HFF-Myc (cell line): Measurements from ENCODE around the gene DLK1.

Experiments
- DNase-seq: peaks from one replicate; pipeline ENCODE4 v3.0.0-alpha.2; 2011; ENCODE audit warnings: low read depth; ENCODE audit errors: extremely low read depth
- H3K4me3 ChIP-seq: replicated peaks from 2 replicates; pipeline ENCODE4 v1.5.1; 2011; ENCODE audit warnings: low read depth, mild to moderate bottlenecking, control low read depth, low read length
- TF ChIP-seq, protein P1 (sequence below): IDR thresholded peaks from 2 replicates; pipeline ENCODE4 v1.5.1; 2012; ENCODE audit warnings: mild to moderate bottlenecking, low read depth, low read length, control low read depth; ENCODE audit errors: missing control alignments

Gene DLK1

DNA sequence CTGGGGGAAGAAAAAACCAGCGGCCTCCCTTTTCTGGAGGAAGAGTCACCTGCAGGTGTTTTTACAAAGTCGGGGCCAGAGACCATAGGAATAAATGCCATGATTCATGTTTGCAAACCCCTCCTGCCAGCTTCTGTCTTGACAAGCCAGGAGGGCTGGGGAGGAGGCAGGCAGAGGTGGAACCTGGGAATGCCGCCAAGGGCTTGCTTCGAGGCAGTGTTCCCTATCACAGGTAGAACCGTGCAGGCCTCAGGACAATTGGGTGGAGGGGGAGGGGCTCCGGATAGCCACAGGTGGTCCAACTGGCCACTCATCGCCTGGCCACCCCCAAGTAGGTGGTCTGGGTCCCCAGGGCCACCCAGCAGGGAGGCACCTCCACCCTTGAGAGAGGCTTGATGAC is 14.2 kb upstream of the DLK1 start:
- DNase-seq = no peak
- H3K4me3 ChIP-seq = no peak overlapping the region
- TF ChIP-seq, protein P1, sequence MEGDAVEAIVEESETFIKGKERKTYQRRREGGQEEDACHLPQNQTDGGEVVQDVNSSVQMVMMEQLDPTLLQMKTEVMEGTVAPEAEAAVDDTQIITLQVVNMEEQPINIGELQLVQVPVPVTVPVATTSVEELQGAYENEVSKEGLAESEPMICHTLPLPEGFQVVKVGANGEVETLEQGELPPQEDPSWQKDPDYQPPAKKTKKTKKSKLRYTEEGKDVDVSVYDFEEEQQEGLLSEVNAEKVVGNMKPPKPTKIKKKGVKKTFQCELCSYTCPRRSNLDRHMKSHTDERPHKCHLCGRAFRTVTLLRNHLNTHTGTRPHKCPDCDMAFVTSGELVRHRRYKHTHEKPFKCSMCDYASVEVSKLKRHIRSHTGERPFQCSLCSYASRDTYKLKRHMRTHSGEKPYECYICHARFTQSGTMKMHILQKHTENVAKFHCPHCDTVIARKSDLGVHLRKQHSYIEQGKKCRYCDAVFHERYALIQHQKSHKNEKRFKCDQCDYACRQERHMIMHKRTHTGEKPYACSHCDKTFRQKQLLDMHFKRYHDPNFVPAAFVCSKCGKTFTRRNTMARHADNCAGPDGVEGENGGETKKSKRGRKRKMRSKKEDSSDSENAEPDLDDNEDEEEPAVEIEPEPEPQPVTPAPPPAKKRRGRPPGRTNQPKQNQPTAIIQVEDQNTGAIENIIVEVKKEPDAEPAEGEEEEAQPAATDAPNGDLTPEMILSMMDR = no peak

DNA sequence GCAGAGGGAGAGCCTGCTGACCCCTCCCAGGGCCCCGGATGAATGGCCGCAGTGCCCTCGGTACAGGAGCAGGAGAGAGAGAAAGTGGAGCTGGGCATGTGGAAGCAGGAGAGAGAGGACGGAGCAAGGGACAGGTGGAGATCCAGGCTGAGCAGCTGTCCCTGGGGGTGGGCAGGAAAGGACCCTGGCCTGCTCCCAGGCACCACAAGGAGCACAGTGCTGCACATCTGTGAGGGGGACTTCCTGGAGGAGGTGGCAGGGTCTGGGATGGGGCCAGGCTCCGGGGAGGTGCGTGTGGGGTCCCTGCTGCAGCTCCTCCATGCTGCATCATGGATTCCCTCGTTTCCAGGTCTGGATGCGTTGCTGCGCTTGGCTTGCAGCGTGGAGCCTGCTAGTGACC is 13.0 kb upstream of the DLK1 start:
- no peak for DNase-seq
- TF ChIP-seq, protein P1 = no peak
- no peak overlapping the region for H3K4me3 ChIP-seq

DNA sequence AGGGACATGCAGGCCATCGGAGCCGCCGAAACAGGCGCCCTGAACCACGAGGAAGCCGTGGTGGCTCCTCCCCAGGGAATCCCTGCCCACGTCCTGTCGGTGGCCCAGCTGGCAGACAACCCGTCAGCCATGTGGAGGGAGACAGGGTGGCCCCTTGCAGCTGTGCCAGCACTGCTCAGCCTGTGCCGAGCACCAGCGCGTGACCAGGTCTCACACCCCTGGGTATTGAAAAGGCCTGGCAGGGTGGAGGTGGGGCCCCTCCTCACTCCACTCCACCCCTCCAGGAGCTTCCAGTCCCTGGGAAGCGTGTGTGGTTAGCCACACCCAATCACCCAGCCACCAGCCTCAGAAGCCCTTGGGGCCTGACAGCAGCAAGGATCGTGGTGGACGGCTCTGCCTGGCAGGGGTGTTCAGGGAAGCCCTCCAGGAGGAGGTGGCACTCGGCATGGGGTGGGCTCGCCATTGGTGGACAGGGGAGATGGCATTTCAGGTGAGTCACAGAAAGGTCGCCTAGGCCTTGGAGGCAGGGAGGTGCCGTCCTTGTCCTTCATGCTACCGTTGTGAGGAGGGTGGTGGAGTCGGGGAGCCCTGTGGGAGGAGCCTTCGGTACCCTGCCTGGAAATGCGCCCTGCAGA is 12.3 kb upstream of the DLK1 start:
- no peak overlapping the region for H3K4me3 ChIP-seq
- no peak for DNase-seq
- TF ChIP-seq, protein P1 = no peak

DNA sequence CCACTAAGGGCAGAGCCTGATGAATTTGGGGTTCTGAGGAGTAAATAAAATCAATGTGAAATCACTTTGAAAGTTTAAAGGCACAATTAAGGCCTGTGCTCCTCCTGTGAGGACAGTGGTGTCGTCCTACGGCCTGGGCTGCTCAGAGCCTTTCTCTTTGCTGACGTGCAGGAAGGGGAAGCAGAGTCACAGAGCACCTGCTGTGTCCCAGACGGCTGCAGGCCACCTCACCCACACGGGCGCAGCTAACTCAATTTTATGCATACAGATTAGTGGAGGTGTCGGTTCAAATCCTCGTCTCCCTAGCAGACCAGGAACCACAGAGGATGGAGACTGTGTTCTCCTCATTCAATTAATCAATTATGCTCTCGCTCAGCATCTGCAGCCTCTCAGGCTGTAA is 11.4 kb upstream of the DLK1 start:
- no peak for DNase-seq
- TF ChIP-seq, protein P1 = no peak
- no peak overlapping the region for H3K4me3 ChIP-seq

DNA sequence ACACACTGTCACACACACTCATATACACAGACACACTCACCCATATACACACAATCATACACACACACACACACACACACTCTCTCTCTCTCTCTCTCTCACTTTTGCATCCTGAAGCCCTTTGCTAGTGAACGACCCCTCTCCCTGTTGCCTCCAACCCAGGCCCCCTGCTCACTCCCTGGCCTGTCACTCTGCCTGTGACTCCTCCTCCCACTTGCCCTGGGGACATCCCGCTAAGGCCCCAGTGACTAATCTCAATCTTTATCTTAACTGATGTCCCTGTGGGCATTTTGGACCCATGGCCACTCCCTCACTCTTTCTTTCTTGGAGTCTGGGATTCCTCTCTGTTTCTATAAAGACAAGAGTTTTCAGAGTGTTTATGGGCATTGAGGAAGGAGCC is 10.9 kb upstream of the DLK1 start:
- TF ChIP-seq, protein P1 = no peak
- H3K4me3 ChIP-seq = no peak overlapping the region
- DNase-seq = no peak

DNA sequence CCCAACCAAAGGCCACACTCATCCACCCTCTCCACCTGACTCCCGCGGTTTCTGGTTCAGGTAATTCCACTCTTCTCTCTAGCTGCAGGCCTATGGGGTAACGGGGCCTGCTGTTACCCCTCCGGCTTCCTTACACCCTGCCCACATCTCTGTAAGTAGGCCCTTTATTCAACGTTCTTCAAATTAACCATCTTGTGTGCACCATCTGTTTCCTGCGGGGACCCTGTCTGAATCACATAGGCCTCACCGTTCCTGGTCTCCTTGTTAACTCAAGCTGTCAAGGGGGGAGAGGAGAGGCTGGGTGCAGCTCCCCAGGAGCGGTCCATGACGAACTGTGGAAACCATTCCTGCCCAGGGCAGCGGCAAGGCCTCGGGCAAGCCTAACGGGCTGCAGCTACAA is 9.3 kb upstream of the DLK1 start:
- DNase-seq = no peak
- H3K4me3 ChIP-seq = no peak overlapping the region
- TF ChIP-seq, protein P1 = no peak

DNA sequence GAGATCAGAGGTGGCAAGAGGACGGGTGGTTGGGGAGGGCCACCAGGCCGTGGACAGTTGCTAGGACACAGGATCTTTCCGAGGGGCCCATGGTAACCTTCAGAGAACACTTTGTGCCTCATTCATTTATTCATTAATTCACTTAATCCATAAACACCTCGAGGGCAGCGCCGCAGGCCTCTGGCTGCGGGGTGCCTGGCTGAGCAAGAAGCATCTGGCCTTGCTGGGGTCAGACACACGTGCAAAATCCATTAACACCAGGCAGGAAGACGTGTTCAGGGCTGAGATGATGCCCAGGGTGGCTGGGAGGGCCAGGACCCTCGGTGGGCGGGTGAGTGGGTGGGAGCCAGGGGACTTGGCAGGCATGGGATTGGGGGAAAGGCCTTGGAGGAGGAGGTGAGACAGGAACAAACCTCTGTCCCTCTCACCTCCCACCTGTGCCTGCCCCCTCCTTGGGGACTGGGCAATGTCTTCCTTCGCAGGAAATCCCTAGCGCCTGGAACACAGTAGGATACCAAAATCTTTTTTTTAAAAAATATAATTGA is 6.6 kb upstream of the DLK1 start:
- H3K4me3 ChIP-seq = no peak overlapping the region
- no peak for DNase-seq
- TF ChIP-seq, protein P1 = no peak
